KMS-11 (cell line): ENCODE measurements around the gene CDH13.

Experiments used
- H2AFZ ChIP-seq: fragments of 200-600 bp; sonication (generic); 2 replicates; pipeline ENCODE4 v1.6.1; 2016; ENCODE audit warnings: antibody characterized with exemption, mixed run types, low read depth
- H3K27ac ChIP-seq: fragments of 200-600 bp; sonication (generic); 2 replicates; pipeline ENCODE4 v1.6.1; 2016; ENCODE audit warnings: mild to moderate bottlenecking, mixed run types
- H3K27me3 ChIP-seq: fragments of 200-600 bp; sonication (generic); 2 replicates; pipeline ENCODE4 v1.6.1; 2017; ENCODE audit warnings: mild to moderate bottlenecking, low read depth, mixed run types, moderate library complexity; ENCODE audit not compliant: insufficient read depth
- H3K36me3 ChIP-seq: fragments of 200-600 bp; sonication (generic); 2 replicates; pipeline ENCODE4 v1.6.1; 2017; ENCODE audit warnings: mild to moderate bottlenecking, mixed run types; ENCODE audit not compliant: insufficient read depth
- H3K4me1 ChIP-seq: fragments of 200-600 bp; sonication (generic); 2 replicates; pipeline ENCODE4 v1.6.1; 2016; ENCODE audit warnings: mild to moderate bottlenecking, low read depth, mixed run types; ENCODE audit not compliant: poor library complexity, severe bottlenecking
- H3K4me2 ChIP-seq: fragments of 200-600 bp; sonication (generic); 2 replicates; pipeline ENCODE4 v1.7.0; 2016; ENCODE audit warnings: mild to moderate bottlenecking, mixed run types
- H3K4me3 ChIP-seq: fragments of 200-600 bp; sonication (generic); IDR thresholded peaks from 2 replicates; pipeline ENCODE4 v1.6.1; 2017; ENCODE audit warnings: low read depth, low read length, mixed read lengths; ENCODE audit not compliant: insufficient read depth
- H3K79me2 ChIP-seq: fragments of 200-600 bp; sonication (generic); 2 replicates; pipeline ENCODE4 v1.6.1; 2016; ENCODE audit warnings: low read depth, mixed run types; ENCODE audit not compliant: insufficient read depth
- H3K9ac ChIP-seq: fragments of 200-600 bp; sonication (generic); 2 replicates; pipeline ENCODE4 v1.6.1; 2016; ENCODE audit warnings: mild to moderate bottlenecking, mixed run types
- H4K20me1 ChIP-seq: fragments of 200-600 bp; sonication (generic); 2 replicates; pipeline ENCODE4 v1.6.1; 2016; ENCODE audit warnings: mild to moderate bottlenecking, mixed run types; ENCODE audit not compliant: insufficient read depth
- TF ChIP-seq, protein P1 (sequence below): fragments of 200-600 bp; sonication (generic); conservative IDR thresholded peaks from 2 replicates; pipeline ENCODE4 v1.6.1; 2017; ENCODE audit warnings: low read depth, mild to moderate bottlenecking, antibody characterized with exemption, low read length, moderate library complexity, mixed read lengths

Gene CDH13

GRCh38 chr16:82807311-82807710 is 180.5 kb downstream of the CDH13 start:
- TF ChIP-seq, protein P1, sequence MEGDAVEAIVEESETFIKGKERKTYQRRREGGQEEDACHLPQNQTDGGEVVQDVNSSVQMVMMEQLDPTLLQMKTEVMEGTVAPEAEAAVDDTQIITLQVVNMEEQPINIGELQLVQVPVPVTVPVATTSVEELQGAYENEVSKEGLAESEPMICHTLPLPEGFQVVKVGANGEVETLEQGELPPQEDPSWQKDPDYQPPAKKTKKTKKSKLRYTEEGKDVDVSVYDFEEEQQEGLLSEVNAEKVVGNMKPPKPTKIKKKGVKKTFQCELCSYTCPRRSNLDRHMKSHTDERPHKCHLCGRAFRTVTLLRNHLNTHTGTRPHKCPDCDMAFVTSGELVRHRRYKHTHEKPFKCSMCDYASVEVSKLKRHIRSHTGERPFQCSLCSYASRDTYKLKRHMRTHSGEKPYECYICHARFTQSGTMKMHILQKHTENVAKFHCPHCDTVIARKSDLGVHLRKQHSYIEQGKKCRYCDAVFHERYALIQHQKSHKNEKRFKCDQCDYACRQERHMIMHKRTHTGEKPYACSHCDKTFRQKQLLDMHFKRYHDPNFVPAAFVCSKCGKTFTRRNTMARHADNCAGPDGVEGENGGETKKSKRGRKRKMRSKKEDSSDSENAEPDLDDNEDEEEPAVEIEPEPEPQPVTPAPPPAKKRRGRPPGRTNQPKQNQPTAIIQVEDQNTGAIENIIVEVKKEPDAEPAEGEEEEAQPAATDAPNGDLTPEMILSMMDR = no peak
- H3K4me3 ChIP-seq = no peak overlapping the region
- no peaks in the 10 kb centered on the region for H3K79me2 ChIP-seq
- H3K36me3 ChIP-seq = no peaks in the 10 kb centered on the region
- H3K27ac ChIP-seq = no peak overlapping the region
- no peaks in the 10 kb centered on the region for H3K27me3 ChIP-seq
- H4K20me1 ChIP-seq = no peaks in the 10 kb centered on the region
- H2AFZ ChIP-seq = no peak overlapping the region
- no peak overlapping the region for H3K4me2 ChIP-seq
- no peaks in the 10 kb centered on the region for H3K4me1 ChIP-seq
- no peak overlapping the region for H3K9ac ChIP-seq

DNA sequence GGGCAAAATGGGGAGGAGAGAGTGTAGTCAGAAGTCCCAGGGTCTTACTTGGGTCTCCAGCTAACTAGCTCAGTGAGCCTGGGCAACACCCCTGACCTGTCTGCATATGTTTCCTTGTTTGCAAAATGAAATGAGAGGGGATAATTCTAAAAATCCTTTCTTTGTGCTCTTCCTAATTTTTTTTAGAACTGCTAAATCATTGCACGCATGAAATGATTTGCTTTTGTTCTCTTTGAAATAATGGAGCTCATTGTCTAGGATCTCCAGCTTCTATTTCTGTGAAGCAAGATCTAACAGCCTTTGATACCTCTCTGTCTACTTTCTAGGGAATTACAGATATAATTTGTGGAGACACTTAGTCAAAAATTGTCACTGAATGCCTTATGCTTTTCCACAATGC is 181.3 kb downstream of the CDH13 start:
- Histone ChIP-seq H3K27ac (no peak overlapping the region), H3K4me1 (no peaks in the 10 kb centered on the region), H4K20me1 (no peaks in the 10 kb centered on the region), H3K4me3 (no peak overlapping the region), H3K4me2 (no peak overlapping the region), H3K79me2 (no peaks in the 10 kb centered on the region), H2AFZ (no peak overlapping the region), H3K27me3 (no peaks in the 10 kb centered on the region), H3K36me3 (no peaks in the 10 kb centered on the region), H3K9ac (no peak overlapping the region)
- TF ChIP-seq, protein P1 = no peak

DNA sequence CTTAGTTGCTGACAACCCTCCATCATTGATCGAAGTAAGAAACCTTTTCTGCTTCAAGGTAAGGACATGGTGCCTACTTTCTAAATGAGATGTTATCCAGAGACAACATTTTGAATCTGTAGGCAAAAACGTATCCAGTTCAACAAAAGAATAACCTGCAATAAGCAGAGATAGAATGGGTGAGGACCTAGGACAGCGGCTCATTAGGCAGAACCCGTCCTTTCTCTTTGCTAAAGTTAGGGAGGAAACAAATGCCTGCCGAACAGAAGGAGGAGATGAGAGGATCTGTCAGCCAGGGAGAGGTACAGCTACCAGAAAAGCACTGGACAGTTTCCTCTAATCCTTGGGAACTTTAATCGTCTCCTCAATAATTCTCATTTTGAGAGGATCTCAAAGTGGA is 183.3 kb downstream of the CDH13 start:
- TF ChIP-seq, protein P1 = no peak
- Histone ChIP-seq H4K20me1 (no peaks in the 10 kb centered on the region), H3K4me2 (no peak overlapping the region)

DNA sequence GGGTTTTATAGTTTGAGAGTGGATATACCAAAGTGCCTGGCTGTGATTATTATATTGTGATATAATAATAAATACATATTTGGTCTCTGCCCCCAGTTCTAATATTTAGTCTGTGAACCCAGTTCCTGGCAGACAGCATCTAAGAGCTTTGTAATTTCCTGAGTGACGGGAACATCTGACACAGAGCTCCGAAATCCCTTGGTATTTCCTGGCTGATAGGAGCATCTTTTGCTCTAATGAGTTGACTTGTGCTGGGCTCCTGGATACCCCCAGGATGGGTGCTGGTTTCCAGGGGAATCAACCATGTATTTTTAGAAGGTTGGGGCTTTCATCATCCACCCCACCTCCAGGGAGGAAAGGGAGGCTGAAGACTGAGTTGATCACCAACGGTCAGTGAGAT is 187.3 kb downstream of the CDH13 start:
- H3K79me2 ChIP-seq = no peaks in the 10 kb centered on the region
- H4K20me1 ChIP-seq = no peaks in the 10 kb centered on the region

More for the DNA sequence above, 183.3 kb downstream of the CDH13 start:
- no peak overlapping the region for H3K9ac ChIP-seq
- no peaks in the 10 kb centered on the region for H3K79me2 ChIP-seq
- no peaks in the 10 kb centered on the region for H3K36me3 ChIP-seq
- no peaks in the 10 kb centered on the region for H3K4me1 ChIP-seq
- no peak overlapping the region for H3K4me3 ChIP-seq
- no peaks in the 10 kb centered on the region for H3K27me3 ChIP-seq
- H3K27ac ChIP-seq = no peak overlapping the region
- H2AFZ ChIP-seq = no peak overlapping the region

More for the DNA sequence above, 187.3 kb downstream of the CDH13 start:
- Histone ChIP-seq H3K36me3 (no peaks in the 10 kb centered on the region), H3K4me1 (no peaks in the 10 kb centered on the region), H3K27ac (no peak overlapping the region), H3K4me3 (no peak overlapping the region), H3K27me3 (no peaks in the 10 kb centered on the region), H3K4me2 (no peak overlapping the region), H2AFZ (no peak overlapping the region), H3K9ac (no peak overlapping the region)
- TF ChIP-seq, protein P1 = no peak
